HUDEP-2 (cell line): ENCODE measurements around the gene DLGAP5.

Experiments
- DNase-seq, 76 experiments: peaks; one replicate each; lab custom pipeline; 2025; ENCODE audit not compliant: unreplicated experiment in 76 of 76; lab: John Stamatoyannopoulos, UW

Gene DLGAP5

DNA sequence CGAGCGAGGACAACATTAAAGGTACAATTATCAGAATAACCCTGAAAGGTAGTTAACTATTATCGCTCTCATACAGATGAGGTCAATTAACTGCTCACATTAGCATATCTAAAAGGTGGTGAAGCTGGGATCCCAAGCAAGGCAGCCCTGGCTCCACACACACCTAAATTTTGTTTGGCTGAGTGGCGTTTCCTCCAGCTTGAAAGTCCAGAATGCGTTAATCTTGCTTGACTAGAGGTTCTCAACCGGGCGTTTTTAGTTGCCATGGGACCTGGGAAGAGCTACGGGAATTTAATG, 531 bp downstream of the DLGAP5 start:
- peak in 24 of 76 experiments; percentile 7 to 41 (median 24) for DNase-seq

DNA sequence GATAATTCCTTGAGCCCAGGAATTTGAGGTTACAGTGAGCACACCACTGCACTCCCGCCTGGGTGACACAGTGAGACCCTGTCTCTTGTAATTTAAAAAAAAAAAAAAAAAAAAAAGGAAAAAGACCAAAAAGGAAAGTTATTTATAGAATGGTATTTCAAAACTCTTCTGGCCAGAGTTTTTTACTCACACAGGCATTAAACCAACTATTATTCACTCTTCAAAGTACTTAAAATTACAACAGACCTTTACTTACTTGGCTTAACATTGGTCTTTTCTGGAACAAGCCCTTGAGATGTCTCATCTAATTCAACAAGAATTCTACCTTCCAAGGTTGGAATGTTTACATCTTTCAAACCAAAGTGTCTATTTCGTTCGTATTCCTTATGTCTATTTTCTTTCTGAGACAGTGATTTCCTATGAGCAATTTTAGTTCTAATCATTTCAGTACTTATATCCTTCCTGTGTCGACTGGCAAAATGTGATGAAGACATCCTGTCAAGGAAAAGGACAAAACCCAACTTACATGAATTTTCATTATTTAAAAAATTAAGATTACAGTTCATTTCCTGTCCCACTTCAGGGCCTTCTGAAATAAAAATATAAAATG, 2.6 kb downstream of the DLGAP5 start:
- no peak for DNase-seq

DNA sequence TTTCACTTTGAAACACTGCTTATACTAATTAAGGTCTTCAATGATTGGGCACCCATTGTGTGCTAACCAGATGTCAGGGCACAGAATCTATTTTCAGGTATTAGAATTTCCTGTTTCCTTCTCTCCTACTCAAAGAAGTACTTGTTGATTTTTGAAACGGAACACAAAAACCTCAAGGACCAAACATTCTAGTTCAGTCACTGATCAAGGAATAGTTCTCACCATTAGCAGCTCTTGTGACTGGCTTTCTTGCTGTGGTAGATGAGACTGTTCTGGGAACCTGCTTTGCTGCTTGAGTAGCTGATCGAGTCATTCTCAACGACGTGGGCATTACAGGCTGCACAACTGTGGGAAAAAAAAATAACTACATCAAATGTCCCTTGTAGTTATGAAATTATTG, 11.0 kb downstream of the DLGAP5 start:
- DNase-seq: no peak

DNA sequence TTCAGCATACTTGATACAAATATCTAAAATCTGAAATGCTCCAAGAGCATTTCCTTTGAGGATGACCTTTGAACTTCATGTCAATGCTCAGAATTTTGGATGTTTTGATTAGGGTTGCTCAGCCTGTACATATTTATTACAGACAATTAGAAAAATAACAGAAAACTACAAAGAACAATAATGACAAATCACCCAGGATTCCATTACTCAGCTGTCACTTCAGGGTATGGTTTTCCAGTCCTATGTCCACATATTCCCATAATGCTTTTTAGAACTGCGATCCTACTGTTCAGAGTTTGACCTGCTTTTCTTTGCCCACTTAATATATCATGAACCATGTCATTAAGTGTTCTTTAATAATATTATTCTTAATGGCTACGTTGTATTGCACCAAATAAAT, 11.4 kb downstream of the DLGAP5 start:
- DNase-seq: no peak

DNA sequence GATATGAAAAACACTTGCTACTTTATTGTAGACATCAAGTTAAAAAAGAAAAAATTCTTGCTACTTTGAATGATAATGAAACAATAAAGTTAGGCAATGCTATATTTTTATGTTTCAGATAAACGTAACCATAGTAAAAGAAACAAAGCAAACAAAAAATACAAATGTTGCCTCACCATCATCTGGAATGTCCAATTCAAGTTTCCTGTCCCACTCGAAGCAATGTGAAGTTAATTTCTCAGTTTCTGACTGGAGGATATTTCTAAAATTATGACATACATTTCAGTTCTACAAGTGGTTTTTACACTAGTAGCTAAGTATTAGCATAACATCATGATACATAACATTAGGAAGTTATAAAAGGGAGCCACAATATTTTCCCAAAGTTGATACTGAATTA, 20.9 kb downstream of the DLGAP5 start:
- no peak for DNase-seq

DNA sequence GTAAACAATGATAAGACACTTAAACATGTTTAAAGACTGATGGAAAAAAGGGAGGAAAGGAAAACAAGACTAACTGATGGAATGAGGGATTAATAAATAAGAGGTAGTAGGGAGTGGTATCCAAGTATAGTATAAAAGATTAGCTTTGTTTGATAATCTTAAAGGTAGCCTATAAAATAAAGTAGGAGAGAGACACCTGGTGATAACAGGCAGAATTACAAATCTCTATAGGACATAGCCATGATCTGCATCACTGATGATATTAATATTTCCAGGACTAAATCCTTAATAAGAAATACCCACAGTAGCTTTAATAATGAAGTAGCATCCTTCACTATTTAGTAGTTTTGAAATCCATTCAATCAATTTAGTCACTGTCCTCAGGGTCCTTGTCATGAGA, 30.4 kb downstream of the DLGAP5 start:
- DNase-seq: peak in 6 of 76 experiments; percentile 9 to 31 (median 18)

DNA sequence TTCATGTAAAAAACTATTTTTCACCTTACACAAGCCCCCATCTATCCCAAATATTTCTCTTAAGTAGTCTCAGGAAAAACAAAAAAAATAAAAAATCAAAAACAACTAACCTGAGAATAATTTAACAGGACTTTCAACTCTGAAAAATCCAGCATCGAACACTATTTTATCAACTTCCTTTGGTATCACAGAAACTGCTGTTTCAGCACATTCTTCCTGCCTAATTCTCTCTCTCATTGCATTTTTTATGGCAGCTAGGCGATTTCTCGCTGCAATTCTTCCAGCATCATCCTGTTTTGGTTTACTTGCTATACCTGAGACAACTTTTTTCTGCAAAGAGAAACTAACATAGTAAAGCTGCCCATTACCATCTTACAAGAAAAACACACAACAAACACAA, 33.0 kb downstream of the DLGAP5 start:
- DNase-seq: no peak

DNA sequence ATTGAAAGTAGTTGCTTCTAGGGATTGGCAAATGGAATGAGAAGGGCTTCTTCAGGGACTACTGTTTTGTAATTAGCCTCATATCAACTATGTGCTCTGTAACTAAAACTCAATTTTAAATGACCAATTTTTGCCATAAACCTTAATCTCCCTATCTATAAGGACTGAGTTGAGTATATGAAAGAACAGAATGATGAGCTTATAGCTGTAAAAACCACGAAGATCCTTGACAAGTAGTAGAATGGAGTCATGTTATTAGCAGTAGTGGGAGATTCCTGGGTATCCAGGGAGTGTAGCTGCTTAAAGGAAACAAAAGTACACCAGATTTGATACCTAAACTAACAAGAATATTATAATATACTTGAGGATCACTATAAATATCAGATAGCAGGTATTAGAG, 34.3 kb downstream of the DLGAP5 start:
- no peak for DNase-seq

DNA sequence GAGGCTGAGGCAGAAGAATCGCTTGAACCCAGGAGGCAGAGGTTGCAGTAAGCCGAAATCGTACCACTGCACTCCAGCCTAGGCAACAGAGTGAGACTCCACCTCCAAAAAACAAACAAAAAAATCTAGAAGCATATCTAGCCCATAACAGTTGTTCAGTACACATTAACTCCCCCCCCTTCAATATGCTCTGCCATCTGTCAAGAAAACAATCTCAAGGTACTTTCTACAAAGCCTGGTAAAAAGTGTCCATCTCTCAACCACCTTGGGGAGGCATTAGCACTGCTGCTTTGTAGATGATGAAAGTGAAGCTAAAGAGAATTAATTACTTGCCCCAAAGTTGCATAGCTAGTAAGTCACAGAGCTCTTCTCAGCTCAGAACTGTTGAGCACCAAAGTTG, 37.4 kb downstream of the DLGAP5 start:
- no peak for DNase-seq

DNA sequence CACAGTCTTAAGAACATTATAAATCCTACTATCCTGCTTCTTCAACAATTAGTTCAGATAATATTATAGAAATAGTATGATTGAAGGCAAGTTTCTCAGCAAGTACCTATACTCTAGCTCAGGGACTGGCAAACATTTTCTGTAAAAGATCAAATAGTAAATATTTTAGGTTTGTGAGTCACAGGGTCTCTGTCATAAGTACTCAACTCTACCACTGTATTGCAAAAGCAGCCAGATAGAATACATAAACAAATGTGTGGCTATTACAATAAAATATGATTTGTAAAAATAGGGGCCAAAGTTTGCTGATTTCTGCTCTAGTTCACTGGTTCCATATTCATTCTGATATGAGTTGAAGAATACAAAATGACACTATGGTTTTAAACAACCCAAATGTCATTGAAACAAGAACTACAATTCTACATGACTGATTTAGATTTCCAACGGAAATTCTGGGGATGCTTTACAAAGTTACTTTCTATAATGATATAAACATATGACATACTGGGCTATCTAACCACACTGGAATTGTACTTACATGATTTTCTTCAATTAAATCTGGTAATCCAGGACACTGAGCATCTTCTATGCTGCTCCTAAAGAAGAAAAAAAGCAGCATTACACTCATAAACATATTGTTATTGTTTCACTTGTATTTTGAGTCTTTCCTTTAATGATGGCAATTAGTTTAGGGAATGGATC, 39.2 kb downstream of the DLGAP5 start:
- no peak for DNase-seq

DNA sequence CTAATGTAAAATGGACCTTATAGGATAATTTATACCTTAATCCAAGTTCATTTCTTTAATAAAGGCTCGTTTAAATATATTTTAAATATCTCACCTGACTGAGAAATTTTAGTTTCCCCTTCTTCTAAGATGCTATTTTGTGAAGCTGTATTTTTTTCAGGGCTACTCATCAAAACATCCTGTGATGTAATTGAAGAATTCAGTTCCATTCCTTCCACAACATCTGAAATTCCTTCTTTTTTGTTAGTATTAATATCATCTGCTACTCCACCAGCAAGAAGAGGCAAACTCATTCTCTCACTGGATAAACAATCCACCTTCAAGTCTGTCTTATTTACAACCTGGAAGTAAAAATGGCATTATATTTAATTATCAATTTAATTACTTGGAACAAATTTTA, 39.8 kb downstream of the DLGAP5 start:
- no peak for DNase-seq

DNA sequence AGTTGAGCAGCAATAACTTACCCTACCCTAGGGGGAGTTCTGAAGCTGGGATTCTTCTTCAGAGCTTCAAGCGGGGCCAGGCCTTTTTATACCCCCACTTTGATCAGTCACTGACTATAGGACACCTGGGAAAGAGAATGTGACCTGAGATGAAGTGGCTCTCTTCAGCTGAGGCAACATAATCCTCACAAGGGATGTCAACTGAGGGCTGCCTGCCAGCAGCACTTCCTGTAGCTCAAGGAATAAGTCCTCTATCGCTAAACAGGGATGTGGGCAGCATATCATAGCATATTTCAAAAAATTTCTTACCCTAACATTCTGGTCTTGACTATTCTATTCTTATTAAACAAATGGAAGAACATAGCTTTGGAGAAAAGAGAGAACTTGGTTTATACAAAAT, 45.0 kb downstream of the DLGAP5 start:
- DNase-seq: no peak

DNA sequence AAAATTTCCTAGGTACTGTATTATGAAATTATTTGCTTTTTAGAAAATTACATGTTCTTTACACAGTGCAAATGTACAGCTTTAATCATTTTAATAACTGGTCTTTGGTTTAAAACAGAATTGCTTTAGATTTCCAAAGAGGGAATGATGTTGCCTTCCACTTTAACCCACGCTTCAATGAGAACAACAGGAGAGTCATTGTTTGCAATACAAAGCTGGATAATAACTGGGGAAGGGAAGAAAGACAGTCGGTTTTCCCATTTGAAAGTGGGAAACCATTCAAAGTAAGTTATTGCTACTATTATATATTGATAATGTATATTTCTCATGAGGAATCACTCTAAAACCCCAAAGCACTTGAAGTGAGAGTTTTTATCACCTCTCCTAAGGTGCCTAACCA, 48.9 kb downstream of the DLGAP5 start:
- no peak for DNase-seq

DNA sequence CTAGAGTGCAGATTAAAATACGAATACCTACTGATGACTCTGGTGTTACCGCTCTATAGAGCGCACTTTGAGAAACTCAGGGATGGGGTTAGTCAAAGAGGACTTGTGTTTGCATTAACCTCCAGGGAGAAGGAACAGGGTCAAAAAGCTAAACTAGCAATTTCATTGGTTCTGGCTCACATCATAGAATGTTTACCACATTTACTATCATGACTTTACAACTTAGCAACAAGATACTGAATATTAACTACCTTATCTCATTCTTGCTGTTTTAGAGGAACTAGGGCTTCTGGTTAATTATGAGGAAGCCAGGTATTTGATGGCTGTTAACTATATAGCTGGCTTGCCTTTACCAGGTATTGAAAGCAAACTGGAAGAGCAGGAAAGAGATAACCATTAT, 49.6 kb downstream of the DLGAP5 start:
- no peak for DNase-seq

DNA sequence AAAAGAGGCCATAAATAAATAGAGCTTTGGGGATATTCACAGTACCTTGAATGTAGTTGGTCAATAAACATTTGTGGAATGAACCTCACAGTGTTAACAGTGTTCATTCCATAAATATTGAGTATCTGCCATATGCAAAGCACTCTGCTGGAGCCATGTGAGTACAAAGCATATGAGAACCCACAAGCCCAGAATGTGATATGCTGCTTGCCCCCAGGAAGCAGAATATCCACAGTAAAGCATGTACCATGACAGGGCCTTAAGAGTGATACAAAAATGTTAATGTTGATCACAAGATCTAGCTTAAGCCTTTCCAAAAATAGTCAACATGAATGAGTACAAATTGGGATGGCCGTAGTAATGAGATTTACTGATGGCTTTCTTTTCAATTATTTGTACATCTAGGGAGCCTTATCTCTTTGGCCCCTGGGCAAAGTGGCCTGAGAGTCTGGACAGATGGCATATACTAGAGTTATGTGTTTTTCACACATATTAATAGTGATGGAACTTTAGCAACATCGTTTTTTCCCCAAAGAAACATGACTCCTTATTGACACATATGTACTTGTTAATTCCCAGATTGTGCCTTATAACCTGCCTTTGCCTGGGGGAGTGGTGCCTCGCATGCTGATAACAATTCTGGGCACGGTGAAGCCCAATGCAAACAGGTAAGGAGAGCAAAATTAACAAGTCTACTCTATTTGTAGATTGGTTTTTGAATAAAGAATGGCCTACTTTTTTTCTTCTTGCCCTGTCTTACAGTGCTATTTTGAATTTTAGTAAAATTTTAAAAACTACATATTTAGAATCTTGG, 51.5 kb downstream of the DLGAP5 start:
- no peak for DNase-seq

DNA sequence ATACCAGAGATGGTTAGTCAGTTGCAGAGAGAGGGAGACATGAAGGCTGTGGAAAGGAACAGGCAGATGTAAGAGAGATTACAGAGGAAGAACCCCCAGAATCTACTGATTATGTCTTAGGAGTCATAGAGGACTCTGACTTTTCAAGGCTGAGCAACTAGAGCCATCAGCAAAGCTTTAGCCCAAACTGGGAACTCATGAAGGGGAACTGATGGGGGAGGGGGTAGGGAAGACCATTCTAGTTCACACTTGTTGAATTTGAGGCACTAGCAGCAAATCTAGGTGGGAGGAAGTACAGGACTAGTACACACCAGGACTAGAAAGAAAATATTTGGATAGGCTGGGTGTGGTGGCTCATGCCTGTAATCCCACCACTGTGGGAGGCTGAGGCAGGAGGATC, 52.2 kb downstream of the DLGAP5 start:
- no peak for DNase-seq

DNA sequence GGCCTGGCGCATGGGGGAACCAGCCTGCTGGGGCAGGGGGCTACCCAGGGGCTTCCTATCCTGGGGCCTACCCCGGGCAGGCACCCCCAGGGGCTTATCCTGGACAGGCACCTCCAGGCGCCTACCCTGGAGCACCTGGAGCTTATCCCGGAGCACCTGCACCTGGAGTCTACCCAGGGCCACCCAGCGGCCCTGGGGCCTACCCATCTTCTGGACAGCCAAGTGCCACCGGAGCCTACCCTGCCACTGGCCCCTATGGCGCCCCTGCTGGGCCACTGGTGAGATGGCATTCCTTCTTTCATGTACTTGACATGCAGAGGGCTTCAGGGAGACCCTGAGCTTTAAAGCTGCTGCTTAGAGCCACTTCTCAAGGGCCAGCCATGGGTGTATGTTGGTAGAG, 53.3 kb downstream of the DLGAP5 start:
- DNase-seq: peak in 5 of 76 experiments; percentile 7 to 27 (median 10)

DNA sequence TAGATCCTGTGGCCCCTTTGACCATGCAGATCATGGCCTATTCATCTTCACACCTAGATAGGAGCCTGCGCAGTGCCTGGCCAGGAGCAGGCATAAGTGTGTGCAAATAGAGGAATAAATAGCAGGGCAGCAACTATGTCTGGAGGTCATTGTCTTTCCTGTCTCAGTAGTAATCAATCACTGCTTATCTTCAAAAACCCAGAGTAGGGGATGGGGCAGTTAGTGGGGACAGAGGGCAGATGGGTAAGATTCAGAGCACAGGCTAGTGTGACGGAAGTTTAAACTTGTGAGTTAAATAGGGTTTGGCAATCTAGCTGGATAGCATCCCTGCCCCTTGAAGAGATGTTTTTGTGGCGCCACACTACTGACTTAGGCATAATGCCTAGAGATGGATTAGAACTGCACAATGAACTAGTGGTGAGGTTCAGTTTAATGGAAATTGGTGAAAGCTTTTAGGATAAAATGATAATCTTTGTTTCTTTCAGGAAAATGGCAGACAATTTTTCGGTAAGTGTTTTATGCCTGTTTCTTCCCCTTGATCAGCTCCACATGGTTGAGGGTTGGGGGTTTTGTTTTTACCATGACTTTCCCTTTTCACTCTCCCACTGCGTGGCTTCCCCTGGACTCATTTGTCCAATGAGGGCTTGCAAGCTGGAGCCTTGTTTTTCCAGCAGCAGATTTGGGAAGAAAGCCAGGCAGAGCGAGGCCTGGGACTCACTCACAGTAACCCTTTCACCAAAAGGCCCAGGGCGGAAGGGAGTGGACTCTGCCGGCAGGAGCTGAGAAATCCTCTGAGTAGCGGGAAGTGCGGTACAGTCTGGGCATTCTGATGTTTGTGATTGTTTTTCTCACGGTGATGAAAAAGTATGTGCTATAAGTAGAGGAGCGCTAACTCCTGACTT, 54.2 kb downstream of the DLGAP5 start:
- DNase-seq: no peak

DNA sequence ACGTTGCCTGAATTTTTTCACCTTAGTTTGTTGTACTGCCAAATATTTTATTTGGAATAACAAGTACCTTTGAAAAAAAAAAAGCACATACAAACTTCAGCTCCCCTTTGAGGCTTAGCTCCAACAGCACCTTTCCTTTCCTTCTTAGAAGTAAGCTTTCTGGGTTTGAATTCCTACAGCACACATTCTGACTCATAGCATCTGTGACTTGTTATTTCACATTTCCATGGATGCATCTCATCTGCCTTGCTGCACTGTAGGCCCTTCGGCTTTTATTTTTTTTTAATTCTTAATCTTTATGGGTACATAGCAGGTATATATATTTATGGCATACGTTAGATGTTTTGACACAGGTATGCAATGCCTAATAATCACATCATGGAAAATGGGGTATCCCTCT, 55.1 kb downstream of the DLGAP5 start:
- no peak for DNase-seq

DNA sequence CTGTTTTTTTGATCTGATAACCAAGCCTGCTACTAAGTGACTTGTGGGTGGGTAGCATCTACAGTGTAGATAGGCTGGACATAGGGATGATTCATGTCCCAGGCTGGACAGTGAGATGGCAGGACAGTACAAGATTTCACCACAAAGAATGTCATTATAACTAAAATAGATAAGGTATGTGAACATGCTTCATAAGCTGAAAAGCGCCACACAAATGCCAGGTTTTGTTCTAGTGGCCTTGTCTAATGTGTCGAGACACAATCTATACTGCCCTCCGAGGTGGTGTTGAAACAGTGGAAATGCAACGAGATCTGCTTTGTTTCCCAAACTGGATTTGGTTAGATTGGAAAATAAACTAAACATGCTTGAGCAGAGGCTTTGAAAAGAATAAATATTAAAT, 58.0 kb downstream of the DLGAP5 start:
- DNase-seq: peak in 37 of 76 experiments; percentile 7 to 74 (median 38)
